Measurements from ENCODE around the gene UBE2D2. TPM values are rescaled to one million over a fixed set of nuclear protein-coding genes. Genes with fewer than 3 reads are reported as not detected.

The UBE2D2 gene
- total and polyA plus RNA-seq, 2 of the 13 experiments (the other 11 are each of a cell fraction or from before 2014, with no cell fraction given) = 79.1 to 109 TPM

GRCh38 chr5:139644001-139644456, 82.9 kb downstream of the UBE2D2 start (continued):
- TF ChIP-seq, protein P1, sequence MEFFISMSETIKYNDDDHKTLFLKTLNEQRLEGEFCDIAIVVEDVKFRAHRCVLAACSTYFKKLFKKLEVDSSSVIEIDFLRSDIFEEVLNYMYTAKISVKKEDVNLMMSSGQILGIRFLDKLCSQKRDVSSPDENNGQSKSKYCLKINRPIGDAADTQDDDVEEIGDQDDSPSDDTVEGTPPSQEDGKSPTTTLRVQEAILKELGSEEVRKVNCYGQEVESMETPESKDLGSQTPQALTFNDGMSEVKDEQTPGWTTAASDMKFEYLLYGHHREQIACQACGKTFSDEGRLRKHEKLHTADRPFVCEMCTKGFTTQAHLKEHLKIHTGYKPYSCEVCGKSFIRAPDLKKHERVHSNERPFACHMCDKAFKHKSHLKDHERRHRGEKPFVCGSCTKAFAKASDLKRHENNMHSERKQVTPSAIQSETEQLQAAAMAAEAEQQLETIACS (CRISPR knock-in tag; IDR thresholded peaks at IDR 0.05) = no peak
- TF ChIP-seq AKAP8 (CRISPR knock-in tag; IDR thresholded peaks at IDR 0.05) (no peak), IKZF5 (CRISPR knock-in tag; IDR thresholded peaks at IDR 0.05) (no peak), REXO4 (CRISPR knock-in tag; IDR thresholded peaks at IDR 0.05; ENCODE audit: borderline replicate concordance) (no peak), KDM4B (CRISPR knock-in tag; IDR thresholded peaks at IDR 0.05) (no peak), ZFY (CRISPR knock-in tag; IDR thresholded peaks at IDR 0.05) (0 out of 2 replicates have a peak, but pooled peaks have one; percentile 2), TP53 (CRISPR knock-in tag; conservative IDR thresholded peaks at IDR 0.05) (no peak), HOXA5 (CRISPR knock-in tag; IDR thresholded peaks at IDR 0.05) (no peak), SAP130 (CRISPR knock-in tag; IDR thresholded peaks at IDR 0.05; ENCODE audit: low read depth) (no peak), SOX13 (IDR thresholded peaks at IDR 0.05) (no peak), SOX13 (CRISPR knock-in tag; conservative IDR thresholded peaks at IDR 0.05 in 1 of 2, IDR thresholded peaks at IDR 0.05 in 1 of 2) (0 out of 4 replicates have a peak, but pooled peaks of 1 of the 2 experiments have one; percentile 16), MTA3 (CRISPR knock-in tag; IDR thresholded peaks at IDR 0.05) (no peak), HNF4A (CRISPR knock-in tag; IDR thresholded peaks at IDR 0.05) (peak; percentile 18), TBP (CRISPR knock-in tag; IDR thresholded peaks at IDR 0.05) (no peak), TAF1 (CRISPR knock-in tag; IDR thresholded peaks at IDR 0.05) (no peak), ZNF777 (CRISPR knock-in tag; IDR thresholded peaks at IDR 0.05) (no peak), ZSCAN21 (CRISPR knock-in tag; IDR thresholded peaks at IDR 0.05; ENCODE audit: borderline replicate concordance) (no peak), RFX3 (CRISPR knock-in tag; IDR thresholded peaks at IDR 0.05) (no peak), FOXO4 (CRISPR knock-in tag; conservative IDR thresholded peaks at IDR 0.05) (no peak), ZNF230 (CRISPR knock-in tag; IDR thresholded peaks at IDR 0.05) (no peak), PBX2 (CRISPR knock-in tag; IDR thresholded peaks at IDR 0.05) (no peak), EZH2 (conservative IDR thresholded peaks at IDR 0.05; ENCODE audit: low read depth, low read length) (no peak), MBD4 (IDR thresholded peaks at IDR 0.05; ENCODE audit: borderline replicate concordance, low read length) (no peak), NFYC (CRISPR knock-in tag; IDR thresholded peaks at IDR 0.05) (no peak), FOXA1 (IDR thresholded peaks at IDR 0.05) (no peak), FOXA1 (CRISPR knock-in tag; IDR thresholded peaks at IDR 0.05) (peak; percentile 29; the same call in 1 of the 2 replicates), PHF21A (CRISPR knock-in tag; IDR thresholded peaks at IDR 0.05) (no peak)
